Thoracic aorta (tissue), 2 donors: Measurements from ENCODE around the gene ADCY5. TPM values are rescaled to one million over a fixed set of nuclear protein-coding genes. Genes with fewer than 3 reads are reported as not detected.

Experiments
- ATAC-seq: fragments of 150-250 bp; one replicate; pipeline ENCODE4 v1.8.0; 2017; ENCODE audit warnings: low read depth; ENCODE audit not compliant: insufficient number of reproducible peaks, low FRiP score
- DNase-seq: peaks from one replicate; pipeline ENCODE4 v3.0.0-alpha.2; 2020; ENCODE audit warnings: low spot score
- H3K27ac ChIP-seq, 2 donors: fragments of 200-600 bp; sonication (generic); 1 replicate in 1 of 2; 2 replicates in 1 of 2; pipeline ENCODE4 v1.5.1; 2016; ENCODE audit warnings: mild to moderate bottlenecking in 2 of 2, moderate library complexity in 2 of 2
- H3K27me3 ChIP-seq: fragments of 200-600 bp; sonication (generic); replicated peaks from 2 replicates; pipeline ENCODE4 v1.6.0; 2016; ENCODE audit warnings: mild to moderate bottlenecking; ENCODE audit not compliant: insufficient read depth
- H3K36me3 ChIP-seq: fragments of 200-600 bp; sonication (generic); one replicate; pipeline ENCODE4 v1.5.1; 2016
- H3K4me1 ChIP-seq, 2 donors: fragments of 200-600 bp; sonication (generic); 1 replicate in 1 of 2; 2 replicates in 1 of 2; pipeline versions ENCODE4 v1.5.1 to v1.6.0; 2016; ENCODE audit warnings: low read depth in 2 of 2, mild to moderate bottlenecking in 1 of 2; ENCODE audit not compliant: control insufficient read depth in 1 of 2
- H3K4me3 ChIP-seq: fragments of 200-600 bp; sonication (generic); 2 replicates; pipeline ENCODE4 v1.5.1; 2016; ENCODE audit warnings: mild to moderate bottlenecking
- H3K9me3 ChIP-seq: fragments of 200-600 bp; sonication (generic); 2 replicates; pipeline ENCODE4 v1.5.1; 2016
- total RNA-seq, 2 donors: library from RNA; depleted of rRNA; stranded (reverse); fragments of >200 nt; gene quantifications; one replicate each; pipeline versions ENCODE4 v1.1.0 to v1.2.3, GENCODE V29; 2016
- TF ChIP-seq, protein P1 (sequence below): fragments of 200-600 bp; sonication (generic); IDR thresholded peaks from one replicate; pipeline ENCODE4 v1.5.1; 2019; ENCODE audit warnings: antibody characterized with exemption

The ADCY5 gene
- total RNA-seq, 2 donors from 2014 or later = 104 to 123 TPM

DNA sequence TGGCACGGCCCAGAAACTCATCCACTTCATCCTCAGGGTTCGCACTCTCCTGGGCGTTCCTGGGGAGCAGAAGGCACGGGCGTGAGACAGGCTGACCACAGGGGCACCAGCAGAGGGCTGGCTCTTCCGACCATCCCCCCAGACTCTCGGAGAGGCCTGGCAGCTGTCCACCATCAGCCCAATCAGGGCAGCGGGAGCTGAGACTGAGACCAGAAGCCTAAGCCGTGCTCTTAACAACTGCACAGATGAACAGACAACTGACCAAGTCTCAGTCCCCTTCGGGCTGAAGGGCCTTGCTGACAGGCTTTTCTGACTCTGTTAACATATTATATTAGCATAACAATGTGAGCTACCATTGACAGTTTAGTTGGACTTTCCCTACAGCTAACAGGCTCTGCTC is 129.1 kb downstream of the ADCY5 start:
- Histone ChIP-seq H3K27ac (peak overlapping the region in 1 of 2 donors; percentile 35), H3K4me1 (peaks cover 0 to 17% of the 10 kb centered on the region in 2 donors)

DNA sequence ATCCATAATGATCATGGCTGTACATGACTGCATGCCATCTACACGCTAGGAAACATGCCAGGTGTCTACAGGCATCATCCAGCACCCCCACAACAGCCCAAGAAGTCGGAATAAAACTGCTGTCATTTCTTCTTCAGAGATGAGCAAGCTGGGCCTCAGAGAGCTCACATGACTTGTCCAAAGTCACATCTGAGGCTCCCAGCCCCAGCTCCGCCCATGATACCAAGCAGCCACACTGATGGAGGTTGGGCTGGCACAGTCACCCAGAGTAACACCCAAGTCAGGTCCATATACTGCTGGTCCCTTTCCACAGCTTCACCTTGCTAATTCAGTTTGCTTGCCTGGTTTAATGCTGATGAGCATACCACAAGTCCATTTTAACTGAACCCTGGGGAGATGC is 130.5 kb downstream of the ADCY5 start:
- no peak for ATAC-seq
- TF ChIP-seq, protein P1, sequence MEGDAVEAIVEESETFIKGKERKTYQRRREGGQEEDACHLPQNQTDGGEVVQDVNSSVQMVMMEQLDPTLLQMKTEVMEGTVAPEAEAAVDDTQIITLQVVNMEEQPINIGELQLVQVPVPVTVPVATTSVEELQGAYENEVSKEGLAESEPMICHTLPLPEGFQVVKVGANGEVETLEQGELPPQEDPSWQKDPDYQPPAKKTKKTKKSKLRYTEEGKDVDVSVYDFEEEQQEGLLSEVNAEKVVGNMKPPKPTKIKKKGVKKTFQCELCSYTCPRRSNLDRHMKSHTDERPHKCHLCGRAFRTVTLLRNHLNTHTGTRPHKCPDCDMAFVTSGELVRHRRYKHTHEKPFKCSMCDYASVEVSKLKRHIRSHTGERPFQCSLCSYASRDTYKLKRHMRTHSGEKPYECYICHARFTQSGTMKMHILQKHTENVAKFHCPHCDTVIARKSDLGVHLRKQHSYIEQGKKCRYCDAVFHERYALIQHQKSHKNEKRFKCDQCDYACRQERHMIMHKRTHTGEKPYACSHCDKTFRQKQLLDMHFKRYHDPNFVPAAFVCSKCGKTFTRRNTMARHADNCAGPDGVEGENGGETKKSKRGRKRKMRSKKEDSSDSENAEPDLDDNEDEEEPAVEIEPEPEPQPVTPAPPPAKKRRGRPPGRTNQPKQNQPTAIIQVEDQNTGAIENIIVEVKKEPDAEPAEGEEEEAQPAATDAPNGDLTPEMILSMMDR = no peak
- Histone ChIP-seq H3K9me3 (no peaks in the 10 kb centered on the region), H3K4me1 (peaks cover 0 to 17% of the 10 kb centered on the region in 2 donors), H3K36me3 (peaks cover 29% of the 10 kb centered on the region), H3K27me3 (no peaks in the 10 kb centered on the region), H3K27ac (no peak overlapping the region), H3K4me3 (no peak overlapping the region)
- DNase-seq = no peak

More for the DNA sequence above, 129.1 kb downstream of the ADCY5 start:
- ATAC-seq (no peak), DNase-seq (no peak)
- Histone ChIP-seq H3K36me3 (peaks cover 29% of the 10 kb centered on the region), H3K4me3 (no peak overlapping the region), H3K9me3 (no peaks in the 10 kb centered on the region), H3K27me3 (no peaks in the 10 kb centered on the region)
- TF ChIP-seq, protein P1 = no peak

DNA sequence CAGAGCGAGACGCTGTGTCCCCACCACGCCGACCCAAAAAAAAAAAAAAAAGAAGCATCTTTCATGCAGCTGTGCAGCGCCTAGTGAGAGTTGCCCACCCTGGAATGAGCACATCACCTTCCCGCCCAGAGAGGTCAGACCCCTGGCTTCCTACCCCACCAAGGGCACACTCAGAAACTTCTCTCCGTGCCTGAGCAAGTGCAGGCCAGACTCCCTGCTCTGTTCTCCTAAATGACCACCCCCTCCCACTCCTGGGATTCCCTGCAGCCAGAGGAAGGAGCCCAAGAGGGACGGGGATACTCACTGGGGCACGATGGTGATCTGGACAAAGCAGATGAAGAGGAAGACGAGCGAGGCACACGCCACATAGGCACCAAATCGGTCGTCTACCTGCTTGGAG is 131.2 kb downstream of the ADCY5 start:
- H3K27ac ChIP-seq = no peak overlapping the region
- H3K4me1 ChIP-seq = peaks cover 0 to 18% of the 10 kb centered on the region in 2 donors
- no peak overlapping the region for H3K4me3 ChIP-seq
- ATAC-seq (no peak), DNase-seq (no peak)
- no peaks in the 10 kb centered on the region for H3K27me3 ChIP-seq
- TF ChIP-seq, protein P1 = no peak
- peaks cover 29% of the 10 kb centered on the region for H3K36me3 ChIP-seq
- H3K9me3 ChIP-seq = no peaks in the 10 kb centered on the region

DNA sequence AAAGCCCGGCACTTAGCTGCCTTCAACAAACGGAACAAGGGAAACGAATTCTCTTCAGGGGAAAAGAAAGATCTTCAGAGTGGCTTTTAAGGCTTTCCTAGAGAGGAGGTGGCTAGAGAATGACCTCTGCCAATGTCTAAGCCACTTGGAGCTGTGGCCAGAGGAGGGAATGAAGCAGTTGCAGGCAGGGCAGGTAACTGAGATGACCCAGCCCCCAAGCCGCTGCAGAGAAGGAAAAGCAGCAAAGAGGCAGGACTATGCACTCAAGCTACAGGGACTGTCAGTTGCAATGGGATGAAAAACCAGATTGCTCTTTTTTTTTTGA is 133.7 kb downstream of the ADCY5 start:
- H3K36me3 ChIP-seq = peaks cover 27% of the 10 kb centered on the region

DNA sequence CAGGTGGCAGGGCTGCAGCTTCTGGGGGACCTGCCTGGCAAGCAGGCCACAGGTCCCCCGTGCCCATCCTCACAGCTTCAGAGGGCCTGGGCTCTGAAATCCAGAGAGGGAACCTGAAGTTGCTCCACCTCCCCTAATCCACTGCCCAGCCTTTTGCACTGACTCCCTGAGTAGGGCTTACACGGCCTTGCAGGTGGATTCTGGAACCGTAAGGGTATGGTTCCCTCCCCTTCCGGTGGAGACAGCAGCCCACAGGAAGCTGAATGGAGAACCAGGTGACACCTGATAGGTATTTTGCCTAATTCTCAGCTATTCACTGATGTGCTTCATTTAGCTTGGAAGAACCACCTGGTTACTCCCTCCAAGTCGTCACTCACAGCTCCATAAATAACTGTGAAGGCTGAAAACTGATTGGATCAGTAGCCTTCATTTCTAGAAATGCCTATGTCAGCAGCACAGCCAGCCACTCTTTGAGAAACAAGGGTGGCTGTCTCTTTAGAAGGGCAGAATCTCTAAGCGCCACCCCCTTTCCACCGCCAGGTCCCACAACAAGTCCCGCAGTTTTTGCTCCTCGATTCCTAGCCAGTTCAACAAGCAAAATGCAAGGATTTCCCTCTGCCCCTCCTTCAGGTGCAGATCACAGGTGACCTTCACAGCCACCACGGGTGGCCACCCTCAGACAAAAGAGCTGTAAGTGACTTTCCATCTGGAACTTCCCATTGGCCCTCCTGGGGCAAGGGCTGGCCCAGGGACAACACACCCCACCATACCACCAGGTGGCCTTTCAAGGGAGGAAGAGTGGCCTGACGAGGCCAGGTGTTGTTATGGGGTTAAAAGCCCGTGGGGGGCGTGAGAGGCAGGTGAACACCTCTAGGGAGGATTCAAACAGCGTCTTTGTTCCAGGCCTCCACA is 134.3 kb downstream of the ADCY5 start:
- ATAC-seq = no peak
- DNase-seq = no peak
- Histone ChIP-seq H3K4me1 (peaks cover 0 to 18% of the 10 kb centered on the region in 2 donors), H3K4me3 (no peak overlapping the region), H3K9me3 (no peaks in the 10 kb centered on the region), H3K36me3 (peaks cover 26% of the 10 kb centered on the region), H3K27ac (peak overlapping the region in 1 of 2 donors; percentile 44), H3K27me3 (no peaks in the 10 kb centered on the region)
- TF ChIP-seq, protein P1 = no peak

More for the DNA sequence above, 133.7 kb downstream of the ADCY5 start:
- Histone ChIP-seq H3K27ac (no peak overlapping the region), H3K27me3 (no peaks in the 10 kb centered on the region), H3K4me3 (no peak overlapping the region), H3K4me1 (peaks cover 0 to 18% of the 10 kb centered on the region in 2 donors), H3K9me3 (no peaks in the 10 kb centered on the region)
- no peak for DNase-seq
- TF ChIP-seq, protein P1 = no peak
- ATAC-seq = no peak
